ENCODE results near the gene CBX8.

Gene CBX8

DNA sequence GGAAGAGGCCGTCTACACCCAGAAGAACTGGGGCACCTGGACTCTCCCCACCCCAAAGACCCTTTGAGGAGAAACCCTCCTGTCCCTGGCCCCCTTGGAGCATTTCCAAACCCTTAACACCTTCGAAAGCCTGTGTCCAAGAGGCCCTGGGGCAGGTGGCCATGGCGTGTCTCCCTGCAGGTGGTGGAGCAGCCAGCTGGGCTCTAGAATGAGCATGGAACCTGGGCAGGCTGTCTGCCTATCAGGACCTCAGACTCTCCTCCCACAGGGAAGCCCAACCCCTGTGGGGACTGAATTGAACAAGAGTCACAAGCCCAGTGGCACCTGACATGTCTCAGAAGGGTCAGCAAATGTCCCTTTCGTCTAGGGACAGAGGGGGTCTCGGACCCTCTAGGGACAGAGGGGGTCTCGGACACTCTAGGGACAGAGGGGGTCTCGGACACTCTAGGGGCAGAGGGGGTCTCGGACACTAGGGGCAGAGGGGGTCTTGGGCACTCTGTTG lies 33.9 kb upstream of the CBX8 start:
- DNase-seq (ENCODE audit: insufficient read length, low spot score): no peak
- no peak for FAIRE-seq
- TF ChIP-seq POLR2AphosphoS5 (IDR thresholded peaks at IDR 0.05; ENCODE audit: low read depth, low read length): no peak
- no peak for TF ChIP-seq SPI1 (IDR thresholded peaks at IDR 0.05; ENCODE audit: low read depth, low read length)
- TF ChIP-seq TAF1 (IDR thresholded peaks at IDR 0.05; ENCODE audit: low read depth, low read length): no peak

DNA sequence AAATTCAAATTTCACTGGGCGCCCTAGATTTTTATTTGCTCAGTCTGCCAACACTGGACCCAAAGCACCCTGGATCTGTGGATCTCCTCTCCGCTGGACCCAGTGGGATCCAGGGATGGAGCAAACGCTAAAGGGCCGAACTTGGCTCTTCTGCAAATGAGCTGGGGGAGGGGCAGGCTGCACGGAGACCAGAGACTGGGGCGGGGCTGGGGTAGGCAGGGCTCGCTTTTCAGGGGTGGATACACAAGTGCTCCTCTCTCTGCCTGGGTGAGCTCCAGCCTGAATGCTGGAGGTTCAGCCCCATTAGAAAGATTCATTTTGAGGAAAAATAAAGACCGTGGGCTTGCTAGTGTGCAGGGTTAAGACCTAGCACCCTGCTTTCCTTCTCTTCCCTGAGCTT lies 33.4 kb upstream of the CBX8 start:
- FAIRE-seq: no peak
- no peak for DNase-seq (ENCODE audit: insufficient read length, low spot score)
- no peak for TF ChIP-seq SPI1 (IDR thresholded peaks at IDR 0.05; ENCODE audit: low read depth, low read length)
- no peak for TF ChIP-seq POLR2AphosphoS5 (IDR thresholded peaks at IDR 0.05; ENCODE audit: low read depth, low read length)
- TF ChIP-seq POU2F2 (IDR thresholded peaks at IDR 0.05; ENCODE audit: low read depth, low read length): no peak
- TF ChIP-seq TAF1 (IDR thresholded peaks at IDR 0.05; ENCODE audit: low read depth, low read length): no peak
- TF ChIP-seq POLR2A (IDR thresholded peaks at IDR 0.05; ENCODE audit: low read depth, low read length): no peak
- TF ChIP-seq PAX5 (IDR thresholded peaks at IDR 0.05; ENCODE audit: insufficient read depth, low read length, severe bottlenecking): no peak

GRCh38 chr17:79829457-79829856 lies 32.6 kb upstream of the CBX8 start:
- DNase-seq (ENCODE audit: insufficient read length, low spot score) (no peak), FAIRE-seq (no peak)
- TF ChIP-seq POLR2AphosphoS5 (IDR thresholded peaks at IDR 0.05; ENCODE audit: low read depth, low read length): no peak
- no peak for TF ChIP-seq POU2F2 (IDR thresholded peaks at IDR 0.05; ENCODE audit: low read depth, low read length)
- no peak for TF ChIP-seq PAX5 (IDR thresholded peaks at IDR 0.05; ENCODE audit: insufficient read depth, low read length, severe bottlenecking)
- TF ChIP-seq TAF1 (IDR thresholded peaks at IDR 0.05; ENCODE audit: low read depth, low read length): no peak
- TF ChIP-seq POLR2A (IDR thresholded peaks at IDR 0.05; ENCODE audit: low read depth, low read length): no peak
- no peak for TF ChIP-seq SPI1 (IDR thresholded peaks at IDR 0.05; ENCODE audit: low read depth, low read length)

GRCh38 chr17:79829004-79829403 lies 32.1 kb upstream of the CBX8 start:
- FAIRE-seq (no peak), DNase-seq (ENCODE audit: insufficient read length, low spot score) (no peak)
- TF ChIP-seq PAX5 (IDR thresholded peaks at IDR 0.05; ENCODE audit: insufficient read depth, low read length, severe bottlenecking) (no peak), POLR2AphosphoS5 (IDR thresholded peaks at IDR 0.05; ENCODE audit: low read depth, low read length) (no peak), TAF1 (IDR thresholded peaks at IDR 0.05; ENCODE audit: low read depth, low read length) (no peak), POLR2A (IDR thresholded peaks at IDR 0.05; ENCODE audit: low read depth, low read length) (no peak), POU2F2 (IDR thresholded peaks at IDR 0.05; ENCODE audit: low read depth, low read length) (no peak), SPI1 (IDR thresholded peaks at IDR 0.05; ENCODE audit: low read depth, low read length) (no peak)

DNA sequence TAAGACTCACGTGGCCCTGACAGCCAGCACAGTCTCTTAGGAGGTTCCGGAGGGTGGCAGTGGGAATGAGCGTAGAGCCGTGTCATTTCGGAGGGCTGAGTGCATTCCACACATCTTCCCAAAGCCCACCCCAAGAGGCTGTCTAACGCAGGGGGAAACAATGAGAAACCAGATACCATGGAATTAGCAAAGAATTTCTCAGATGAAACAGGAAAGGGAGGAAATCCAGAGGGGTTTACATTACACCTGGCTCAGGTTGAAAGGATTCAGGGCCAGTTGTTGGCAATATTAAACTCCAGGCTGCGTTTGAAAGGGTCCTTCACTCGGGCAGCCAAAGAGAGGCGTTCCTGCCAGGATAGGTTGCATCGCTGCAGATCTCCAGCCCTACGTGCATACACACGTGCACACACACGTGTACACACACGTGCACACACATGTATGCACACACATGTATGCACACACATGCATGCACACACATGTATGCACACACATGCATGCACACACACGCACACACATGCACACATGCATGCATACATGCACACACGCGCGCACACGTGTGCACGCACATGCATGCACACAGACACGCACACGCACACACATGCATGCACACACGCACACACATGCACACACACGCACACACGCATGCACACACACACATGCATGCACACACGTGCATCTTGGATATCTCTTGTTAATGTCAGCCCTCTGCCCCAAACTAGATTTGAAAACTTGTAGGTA lies 30.1 kb upstream of the CBX8 start:
- no peak for FAIRE-seq
- TF ChIP-seq POU2F2 (IDR thresholded peaks at IDR 0.05; ENCODE audit: low read depth, low read length) (no peak), POLR2A (IDR thresholded peaks at IDR 0.05; ENCODE audit: low read depth, low read length) (no peak), POLR2AphosphoS5 (IDR thresholded peaks at IDR 0.05; ENCODE audit: low read depth, low read length) (no peak), TAF1 (IDR thresholded peaks at IDR 0.05; ENCODE audit: low read depth, low read length) (no peak), SPI1 (IDR thresholded peaks at IDR 0.05; ENCODE audit: low read depth, low read length) (no peak)
- DNase-seq (ENCODE audit: insufficient read length, low spot score): no peak

- TF ChIP-seq SPI1 (IDR thresholded peaks at IDR 0.05; ENCODE audit: low read depth, low read length) (peak; percentile 91), POLR2AphosphoS5 (IDR thresholded peaks at IDR 0.05; ENCODE audit: low read depth, low read length) (no peak)
- no peak for DNase-seq (ENCODE audit: insufficient read length, low spot score)
- FAIRE-seq: no peak
These were observed 29.4 kb upstream of the CBX8 start for GRCh38 chr17:79826204-79826680.

- no peak for TF ChIP-seq SPI1 (IDR thresholded peaks at IDR 0.05; ENCODE audit: low read depth, low read length)
- no peak for TF ChIP-seq POLR2A (IDR thresholded peaks at IDR 0.05; ENCODE audit: low read depth, low read length)
- no peak for TF ChIP-seq POU2F2 (IDR thresholded peaks at IDR 0.05; ENCODE audit: low read depth, low read length)
- no peak for TF ChIP-seq TAF1 (IDR thresholded peaks at IDR 0.05; ENCODE audit: low read depth, low read length)
- TF ChIP-seq PAX5 (IDR thresholded peaks at IDR 0.05; ENCODE audit: insufficient read depth, low read length, severe bottlenecking): no peak
- no peak for TF ChIP-seq POLR2AphosphoS5 (IDR thresholded peaks at IDR 0.05; ENCODE audit: low read depth, low read length)
- no peak for FAIRE-seq
- no peak for DNase-seq (ENCODE audit: insufficient read length, low spot score)
These were observed 28.7 kb upstream of the CBX8 start for GRCh38 chr17:79825580-79825921.

GRCh38 chr17:79824893-79825579 lies 28.2 kb upstream of the CBX8 start:
- DNase-seq (ENCODE audit: insufficient read length, low spot score) (no peak), FAIRE-seq (no peak)
- TF ChIP-seq TAF1 (IDR thresholded peaks at IDR 0.05; ENCODE audit: low read depth, low read length): no peak
- TF ChIP-seq POU2F2 (IDR thresholded peaks at IDR 0.05; ENCODE audit: low read depth, low read length): no peak
- TF ChIP-seq POLR2AphosphoS5 (IDR thresholded peaks at IDR 0.05; ENCODE audit: low read depth, low read length): no peak
- no peak for TF ChIP-seq PAX5 (IDR thresholded peaks at IDR 0.05; ENCODE audit: insufficient read depth, low read length, severe bottlenecking)
- no peak for TF ChIP-seq POLR2A (IDR thresholded peaks at IDR 0.05; ENCODE audit: low read depth, low read length)
- TF ChIP-seq SPI1 (IDR thresholded peaks at IDR 0.05; ENCODE audit: low read depth, low read length): no peak

DNA sequence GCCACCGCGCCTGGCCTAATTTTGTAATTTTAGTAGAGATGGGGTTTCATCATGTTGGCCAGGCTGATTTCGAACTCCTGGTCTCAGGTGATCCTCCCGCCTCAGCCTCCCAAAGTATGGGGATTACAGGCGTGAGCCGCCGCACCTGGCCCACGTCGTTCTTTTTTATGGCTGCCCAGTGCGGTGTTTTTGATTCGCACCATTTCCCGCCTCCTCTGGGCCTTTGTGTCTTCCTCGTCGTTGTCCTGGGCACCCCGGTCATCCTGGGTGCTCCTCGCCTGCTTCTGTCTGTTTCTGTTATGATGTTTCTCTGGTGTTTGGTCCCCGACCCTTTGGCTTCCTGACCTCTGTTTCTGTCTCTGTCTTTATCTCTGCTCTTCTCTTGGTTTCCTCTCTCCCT lies 27.4 kb upstream of the CBX8 start:
- DNase-seq (ENCODE audit: insufficient read length, low spot score) (no peak), FAIRE-seq (no peak)
- no peak for TF ChIP-seq PAX5 (IDR thresholded peaks at IDR 0.05; ENCODE audit: insufficient read depth, low read length, severe bottlenecking)
- TF ChIP-seq POU2F2 (IDR thresholded peaks at IDR 0.05; ENCODE audit: low read depth, low read length): no peak
- TF ChIP-seq SPI1 (IDR thresholded peaks at IDR 0.05; ENCODE audit: low read depth, low read length): no peak
- TF ChIP-seq POLR2A (IDR thresholded peaks at IDR 0.05; ENCODE audit: low read depth, low read length): no peak
- no peak for TF ChIP-seq TAF1 (IDR thresholded peaks at IDR 0.05; ENCODE audit: low read depth, low read length)
- TF ChIP-seq POLR2AphosphoS5 (IDR thresholded peaks at IDR 0.05; ENCODE audit: low read depth, low read length): no peak
